Upper lobe of left lung (tissue), 6 donors: ENCODE data around the gene EML4. TPM values are rescaled to one million over a fixed set of nuclear protein-coding genes. Genes with fewer than 3 reads are reported as not detected.
"Not testable (repeated sequence)": the region's sequence is repeated elsewhere in the genome, so short reads cannot be mapped to it uniquely, and the experiment has no call there.

Experiments used
- ATAC-seq, 2 donors: fragments of 200-7000 bp; cut with Tn5 transposase; one replicate each; pipeline ENCODE4 v1.9.1; 2022; ENCODE audit warnings: mild to moderate bottlenecking in 2 of 2, moderate library complexity in 2 of 2; ENCODE audit not compliant: low FRiP score in 2 of 2
- DNase-seq, 2 donors: peaks; one replicate each; pipeline ENCODE4 v3.0.0-alpha.2; 2019 to 2020
- H3K27ac ChIP-seq, 4 donors: fragments of 200-600 bp; sonication (generic); one replicate each; pipeline ENCODE4 v1.5.1; 2016 to 2019
- H3K27me3 ChIP-seq, 4 donors: fragments of 200-600 bp; sonication (generic); one replicate each; pipeline ENCODE4 v1.5.1; 2017 to 2019
- H3K36me3 ChIP-seq, 4 donors: fragments of 200-600 bp; sonication (generic); one replicate each; pipeline ENCODE4 v1.5.1; 2016 to 2019
- H3K4me1 ChIP-seq, 4 donors: fragments of 200-600 bp; sonication (generic); one replicate each; pipeline ENCODE4 v1.5.1; 2018 to 2019
- H3K4me3 ChIP-seq, 4 donors: fragments of 200-600 bp; sonication (generic); one replicate each; pipeline ENCODE4 v1.5.1; 2017 to 2019; ENCODE audit warnings: mild to moderate bottlenecking in 2 of 4, moderate library complexity in 1 of 4
- H3K9me3 ChIP-seq, 4 donors: fragments of 200-600 bp; sonication (generic); one replicate each; pipeline ENCODE4 v1.5.1; 2018 to 2019
- EP300 ChIP-seq, 4 donors: sonication (generic); formaldehyde crosslinking; IDR thresholded peaks; one replicate each; pipeline ENCODE4 v1.5.1; 2017; ENCODE audit warnings: antibody characterized with exemption in 4 of 4, control low read depth in 2 of 4
- POLR2A ChIP-seq, 4 donors: fragments of 450-650 bp; IDR thresholded peaks; one replicate each; pipeline ENCODE4 v1.5.1; 2016 to 2017; ENCODE audit warnings: antibody characterized with exemption in 4 of 4, mild to moderate bottlenecking in 2 of 4
- POLR2AphosphoS5 ChIP-seq, 2 donors: sonication (generic); formaldehyde crosslinking; IDR thresholded peaks; one replicate each; pipeline ENCODE4 v1.5.1; 2017; ENCODE audit warnings: antibody characterized with exemption in 2 of 2
- WGBS, 2 donors: methylation state at CpG; one replicate each; pipeline ENCODE4 v1.1.5; 2017 to 2018; 5-methylcytosine and 5-hydroxymethylcytosine counted together
- total RNA-seq, 6 donors: library from RNA; depleted of rRNA in 4 of 6; stranded (reverse); fragments of >200 nt in 4 of 6; gene quantifications; one replicate each; pipeline versions ENCODE4 v1.1.0 to v1.2.1, GENCODE V29; 2016 to 2021
- TF ChIP-seq, protein P1 (sequence below), 6 experiments: fragments of 450-650 bp in 4 of 6; fragments of 200-600 bp in 2 of 6; sonication (generic) in 2 of 6; IDR thresholded peaks; one replicate each; pipeline ENCODE4 v1.5.1; 2016 to 2019; ENCODE audit warnings: antibody characterized with exemption in 6 of 6
- donor health status: DM: no; HTN: no; CAD: no; lungs with moderate emphysema.
- donor health status: DM: no; HTN: yes; CAD: no; lungs with severe emphysema.

Gene EML4
- total RNA-seq, 6 donors from 2014 or later: 42.7 to 96.9 (median 62.0) TPM

DNA sequence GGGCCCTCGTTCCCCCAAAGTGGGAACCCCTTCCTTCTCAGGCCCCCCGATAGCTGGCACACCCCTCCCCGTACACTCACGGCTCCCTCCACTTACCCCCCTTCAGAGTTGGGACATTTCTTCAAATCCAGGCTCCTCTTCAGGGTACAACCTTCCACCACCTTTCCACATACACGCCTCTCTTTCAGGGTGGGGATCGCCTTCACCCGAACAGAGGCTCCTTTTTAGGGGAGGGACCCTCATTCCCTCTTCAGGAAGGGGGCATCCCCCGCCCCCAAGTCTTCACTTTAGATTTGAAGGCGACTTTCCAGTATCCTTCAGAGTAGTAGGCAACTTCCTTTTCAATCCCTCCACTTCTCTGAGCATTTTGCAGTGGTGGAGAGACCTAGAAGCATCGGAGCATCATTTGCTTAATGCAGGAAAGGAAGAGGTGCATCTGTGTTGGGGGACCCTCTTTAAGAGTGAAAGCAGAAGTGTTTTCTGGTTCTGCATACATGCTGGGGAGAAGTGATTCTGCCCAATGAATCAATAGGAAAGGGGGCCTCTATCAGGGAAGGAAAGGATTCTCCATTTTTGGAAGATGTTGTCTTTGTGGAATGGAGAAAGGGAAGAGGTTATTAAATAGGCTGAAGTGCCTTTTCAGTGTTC, 845 bp downstream of the EML4 start:
- TF ChIP-seq EP300 (IDR thresholded peaks at IDR 0.05): no peak
- peak in 1 of 4 donors; percentile 12 for TF ChIP-seq POLR2A (IDR thresholded peaks at IDR 0.05)
- ATAC-seq: peak; percentile 38 to 56

GRCh38 chr2:42170619-42171395, 1.7 kb downstream of the EML4 start:
- H3K36me3 ChIP-seq: no peaks in the 10 kb centered on the region
- no peaks in the 10 kb centered on the region for H3K27me3 ChIP-seq
- ATAC-seq: no peak
- WGBS, 2 donors: 64% methylated on average over 9 of the region's 9 CpGs
- H3K9me3 ChIP-seq: no peaks in the 10 kb centered on the region
- H3K27ac ChIP-seq: peak overlapping the region; percentile 91 to 97 (median 94)
- no peak for TF ChIP-seq POLR2AphosphoS5 (IDR thresholded peaks at IDR 0.05)
- no peak for TF ChIP-seq EP300 (IDR thresholded peaks at IDR 0.05)
- TF ChIP-seq, protein P1, sequence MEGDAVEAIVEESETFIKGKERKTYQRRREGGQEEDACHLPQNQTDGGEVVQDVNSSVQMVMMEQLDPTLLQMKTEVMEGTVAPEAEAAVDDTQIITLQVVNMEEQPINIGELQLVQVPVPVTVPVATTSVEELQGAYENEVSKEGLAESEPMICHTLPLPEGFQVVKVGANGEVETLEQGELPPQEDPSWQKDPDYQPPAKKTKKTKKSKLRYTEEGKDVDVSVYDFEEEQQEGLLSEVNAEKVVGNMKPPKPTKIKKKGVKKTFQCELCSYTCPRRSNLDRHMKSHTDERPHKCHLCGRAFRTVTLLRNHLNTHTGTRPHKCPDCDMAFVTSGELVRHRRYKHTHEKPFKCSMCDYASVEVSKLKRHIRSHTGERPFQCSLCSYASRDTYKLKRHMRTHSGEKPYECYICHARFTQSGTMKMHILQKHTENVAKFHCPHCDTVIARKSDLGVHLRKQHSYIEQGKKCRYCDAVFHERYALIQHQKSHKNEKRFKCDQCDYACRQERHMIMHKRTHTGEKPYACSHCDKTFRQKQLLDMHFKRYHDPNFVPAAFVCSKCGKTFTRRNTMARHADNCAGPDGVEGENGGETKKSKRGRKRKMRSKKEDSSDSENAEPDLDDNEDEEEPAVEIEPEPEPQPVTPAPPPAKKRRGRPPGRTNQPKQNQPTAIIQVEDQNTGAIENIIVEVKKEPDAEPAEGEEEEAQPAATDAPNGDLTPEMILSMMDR (IDR thresholded peaks at IDR 0.05): no peak
- TF ChIP-seq POLR2A (IDR thresholded peaks at IDR 0.05): no peak
- H3K4me1 ChIP-seq: peaks cover 13 to 38% (median 28%) of the 10 kb centered on the region in 4 donors
- no peak for DNase-seq
- H3K4me3 ChIP-seq: peak overlapping the region in 3 of 4 donors; percentile 84 to 92 (median 85)

More for the DNA sequence above, 845 bp downstream of the EML4 start:
- no peaks in the 10 kb centered on the region for H3K9me3 ChIP-seq
- H3K36me3 ChIP-seq: no peaks in the 10 kb centered on the region
- H3K4me3 ChIP-seq: peak overlapping the region; percentile 81 to 92 (median 84)
- 2 to 4% methylated on average over 10 of the region's 10 CpGs for WGBS, 2 donors
- H3K4me1 ChIP-seq: peaks cover 13 to 38% (median 28%) of the 10 kb centered on the region in 4 donors
- no peak for DNase-seq
- H3K27ac ChIP-seq: peak overlapping the region; percentile 91 to 97 (median 94)
- H3K27me3 ChIP-seq: no peaks in the 10 kb centered on the region

GRCh38 chr2:42171396-42171980, 2.3 kb downstream of the EML4 start:
- DNase-seq: no peak
- Histone ChIP-seq H3K9me3 (no peaks in the 10 kb centered on the region), H3K27me3 (no peaks in the 10 kb centered on the region), H3K36me3 (no peaks in the 10 kb centered on the region), H3K4me3 (peak overlapping the region in 3 of 4 donors; percentile 7 to 85 (median 84)), H3K4me1 (peaks cover 13 to 38% (median 28%) of the 10 kb centered on the region in 4 donors), H3K27ac (peak overlapping the region in 3 of 4 donors; percentile 5 to 94 (median 7))
- no peak for ATAC-seq
- 52 to 66% methylated on average over 3 of the region's 3 CpGs for WGBS, 2 donors
- TF ChIP-seq, protein P1 (IDR thresholded peaks at IDR 0.05): no peak
- TF ChIP-seq POLR2AphosphoS5 (IDR thresholded peaks at IDR 0.05) (no peak), EP300 (IDR thresholded peaks at IDR 0.05) (no peak), POLR2A (IDR thresholded peaks at IDR 0.05) (no peak)

DNA sequence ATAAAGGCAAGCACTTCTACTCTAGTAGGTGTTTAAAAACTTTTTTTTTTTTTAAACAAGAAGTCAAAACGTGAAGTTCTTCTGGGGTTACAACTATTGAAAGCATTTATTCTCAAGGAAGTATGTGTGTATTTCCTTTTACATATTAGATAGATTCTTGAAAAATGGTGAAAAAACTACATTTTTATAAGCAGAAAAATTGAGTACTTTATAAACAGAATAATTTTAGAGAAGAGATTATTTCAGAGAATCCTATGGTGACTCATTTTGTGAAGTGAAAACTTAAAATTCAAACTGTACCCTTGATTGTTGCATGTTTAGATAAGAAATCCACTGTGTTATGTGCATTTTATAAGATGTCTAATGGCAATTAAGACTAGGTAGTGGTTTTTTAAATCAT, 2.9 kb downstream of the EML4 start:
- H3K4me1 ChIP-seq: peaks cover 13 to 38% (median 28%) of the 10 kb centered on the region in 4 donors
- ATAC-seq: no peak
- H3K27me3 ChIP-seq: no peaks in the 10 kb centered on the region
- H3K4me3 ChIP-seq: peak overlapping the region in 2 of 4 donors; percentile 84 to 85
- 19 to 23% methylated on average over 1 of the region's 1 CpG for WGBS, 2 donors
- H3K9me3 ChIP-seq: no peaks in the 10 kb centered on the region
- no peak for DNase-seq
- H3K27ac ChIP-seq: peak overlapping the region in 3 of 4 donors; percentile 5 to 94 (median 7)
- TF ChIP-seq EP300 (IDR thresholded peaks at IDR 0.05) (no peak), POLR2A (IDR thresholded peaks at IDR 0.05) (no peak), POLR2AphosphoS5 (IDR thresholded peaks at IDR 0.05) (no peak)
- TF ChIP-seq, protein P1 (IDR thresholded peaks at IDR 0.05): no peak
- no peaks in the 10 kb centered on the region for H3K36me3 ChIP-seq

GRCh38 chr2:42172566-42172965, 3.4 kb downstream of the EML4 start:
- H3K27ac ChIP-seq: no peak overlapping the region

DNA sequence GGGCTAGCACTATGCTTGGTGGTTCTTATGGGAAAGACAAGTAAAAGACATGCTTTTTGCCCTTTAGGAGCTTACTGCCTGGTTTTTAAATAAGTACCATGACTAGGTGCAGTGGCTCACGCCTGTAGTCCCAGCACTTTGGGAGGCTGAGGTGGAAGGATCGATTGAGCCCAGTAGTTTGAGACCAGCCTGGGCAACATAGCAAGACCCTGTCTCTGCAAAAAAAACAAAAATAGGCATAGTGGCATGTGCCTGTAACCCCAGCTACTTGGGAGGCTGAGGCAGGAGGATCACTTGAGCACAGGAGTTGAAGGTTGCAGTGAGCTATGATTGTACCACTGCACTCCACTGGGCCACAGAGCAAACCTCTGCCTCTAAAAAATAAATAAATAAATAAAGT, 4.3 kb downstream of the EML4 start:
- H3K36me3 ChIP-seq, H3K27me3 ChIP-seq, H3K4me3 ChIP-seq, H3K9me3 ChIP-seq, DNase-seq, H3K27ac ChIP-seq, ATAC-seq: not testable (repeated sequence)
- 94 to 100% methylated on average over 2 of the region's 2 CpGs for WGBS, 2 donors
- H3K4me1 ChIP-seq: peaks cover 13 to 38% (median 28%) of the 10 kb centered on the region in 4 donors

More at GRCh38 chr2:42172566-42172965, 3.4 kb downstream of the EML4 start:
- no peak for DNase-seq
- H3K4me1 ChIP-seq: peaks cover 13 to 38% (median 28%) of the 10 kb centered on the region in 4 donors
- no peaks in the 10 kb centered on the region for H3K27me3 ChIP-seq
- H3K36me3 ChIP-seq: no peaks in the 10 kb centered on the region
- 52 to 73% methylated on average over 1 of the region's 1 CpG for WGBS, 2 donors
- ATAC-seq: no peak
- TF ChIP-seq POLR2AphosphoS5 (IDR thresholded peaks at IDR 0.05): no peak
- TF ChIP-seq POLR2A (IDR thresholded peaks at IDR 0.05): no peak
- TF ChIP-seq EP300 (IDR thresholded peaks at IDR 0.05): no peak
- H3K4me3 ChIP-seq: peak overlapping the region in 1 of 4 donors; percentile 84
- H3K9me3 ChIP-seq: no peaks in the 10 kb centered on the region
